ENCODE data around the gene ZNF69. TPM values are rescaled to one million over a fixed set of nuclear protein-coding genes. Genes with fewer than 3 reads are reported as not detected.

Gene ZNF69
- not detected in 5 replicates for total RNA-seq (2022; extraction: Qiagen RNA extraction)

GRCh38 chr19:11887611-11888531 is at the start of gene ZNF69:
ZNF69 (plus strand) TSS chr19:11887782; CDS start chr19:11887924, 142 bp downstream.

GRCh38 chr19:11848594-11849469 is 38.8 kb upstream of the ZNF69 start, which contains the start of gene ZNF439:
ZNF439 (plus strand) TSS chr19:11848726; CDS start chr19:11848868, 142 bp downstream.

GRCh38 chr19:11924886-11925650 is 37.5 kb downstream of the ZNF69 start, which contains the start of gene ZNF700:
ZNF700 (plus strand) TSS chr19:11925107; CDS start chr19:11925211, 104 bp downstream.

Other genes with a start within 250 kb of the ZNF69 start
- 1.5 to 3.6 TPM (median 2.9 TPM) in 5 replicates for gene ZNF823, start 148.8 kb upstream of the ZNF69 start, total RNA-seq (2022; extraction: Qiagen RNA extraction)
- not detected in 5 replicates for gene ZNF441, start 120.8 kb upstream of the ZNF69 start, total RNA-seq (2022; extraction: Qiagen RNA extraction)
- gene ZNF491, start 89.3 kb upstream of the ZNF69 start, total RNA-seq (2022; extraction: Qiagen RNA extraction) = not detected in 5 replicates
- 0.02 TPM in 1 of 5 replicates, not detected in the others for gene ZNF440, start 73.5 kb upstream of the ZNF69 start, total RNA-seq (2022; extraction: Qiagen RNA extraction)
- not detected in 5 replicates for gene ZNF439, start 39.1 kb upstream of the ZNF69 start, total RNA-seq (2022; extraction: Qiagen RNA extraction)
- gene ZNF700, start 37.3 kb downstream of the ZNF69 start, total RNA-seq (2022; extraction: Qiagen RNA extraction) = 0.19 to 0.30 TPM (median 0.27 TPM) in 5 replicates
- not detected in 5 replicates for gene ZNF763, start 77.3 kb downstream of the ZNF69 start, total RNA-seq (2022; extraction: Qiagen RNA extraction)
- gene ZNF433, start 147.9 kb downstream of the ZNF69 start, total RNA-seq (2022; extraction: Qiagen RNA extraction) = not detected in 5 replicates
- gene ZNF878, start 165.2 kb downstream of the ZNF69 start, total RNA-seq (2022; extraction: Qiagen RNA extraction) = not detected in 5 replicates
- not detected in 5 replicates for gene ZNF844, start 176.9 kb downstream of the ZNF69 start, total RNA-seq (2022; extraction: Qiagen RNA extraction)